HCT116 (cell line): ENCODE results near the gene ADGRG1. TPM values are rescaled to one million over a fixed set of nuclear protein-coding genes. Genes with fewer than 3 reads are reported as not detected.

Experiments
- ATAC-seq: fragments of 200-7000 bp; cut with Tn5 transposase; 2 replicates; pipeline ENCODE4 v1.9.1; 2020; ENCODE audit warnings: mild to moderate bottlenecking, moderate library complexity
- BruUV-seq: library from RNA; stranded (reverse); fragments of 400-500 nt; replicated peaks from 2 replicates; lab custom pipeline; 2021; lab: Mats Ljungman, UMichigan
- CTCF ChIA-PET: fragments of 300-600 bp; sonication (Branson Sonifier 250); formaldehyde crosslinking; loops from one replicate; lab custom pipeline; 2021; ENCODE audit warnings: antibody characterized with exemption; lab: Charles Lee
- POLR2A ChIA-PET: fragments of 300-600, 350-600 bp; sonication (Branson Sonifier 250); formaldehyde crosslinking; loops from one replicate; lab custom pipeline; 2021; ENCODE audit warnings: antibody characterized with exemption; lab: Charles Lee
- RAD21 ChIA-PET, 2 experiments: fragments of 300-600 bp; sonication (Branson Sonifier 250); formaldehyde crosslinking; loops; one replicate each; lab custom pipeline; 2023; ENCODE audit warnings: low total read pairs in 2 of 2; ENCODE audit not compliant: uncharacterized antibody in 2 of 2, unreplicated experiment in 2 of 2, low non-redundant PET in 1 of 2; lab: Charles Lee
- DNase-seq: peaks from one replicate; pipeline ENCODE4 v3.0.0-alpha.2; 2010; ENCODE audit warnings: low read depth, low spot score
- H2AFZ ChIP-seq: fragments of 200-600 bp; shearing (Covaris generic), sonication (generic); 2 replicates; pipeline ENCODE4 v1.6.1; 2017; ENCODE audit warnings: low read depth, mixed run types, mixed read lengths, antibody characterized with exemption, low read length; ENCODE audit not compliant: poor library complexity, severe bottlenecking
- H3K27ac ChIP-seq: 2 replicates; pipeline ENCODE4 v1.5.1; 2012; ENCODE audit warnings: low read depth, low read length
- H3K27me3 ChIP-seq: fragments of 200-600 bp; sonication (generic); 2 replicates; pipeline ENCODE4 v1.6.1; 2016; ENCODE audit warnings: mixed run types, low read length, mixed read lengths; ENCODE audit not compliant: insufficient read depth
- H3K36me3 ChIP-seq, 2 experiments: fragments of 200-500 bp in 1 of 2; fragments of 200-600 bp in 1 of 2; sonication (Bioruptor generic) in 1 of 2; sonication (generic) in 1 of 2; 2 replicates each; pipeline versions ENCODE4 v1.5.1 to v1.6.1; 2014 to 2016; ENCODE audit warnings: low read length in 2 of 2, inconsistent platforms in 1 of 2, mixed read lengths in 1 of 2, mixed run types in 1 of 2; ENCODE audit not compliant: insufficient read depth in 2 of 2, control insufficient read depth in 1 of 2
- H3K4me1 ChIP-seq, 2 experiments: fragments of 200-600 bp in 1 of 2; sonication (generic) in 1 of 2; 2 replicates each; pipeline versions ENCODE4 v1.5.1 to v1.6.1; 2012 to 2017; ENCODE audit warnings: low read length in 2 of 2, inconsistent platforms in 1 of 2, mild to moderate bottlenecking in 1 of 2, mixed read lengths in 1 of 2, mixed run types in 1 of 2, moderate library complexity in 1 of 2; ENCODE audit not compliant: insufficient read depth in 2 of 2, control insufficient read depth in 1 of 2
- H3K4me2 ChIP-seq: fragments of 200-600 bp; sonication (generic); 2 replicates; pipeline ENCODE4 v1.6.1; 2017; ENCODE audit warnings: mixed run types, low read length, mixed read lengths
- H3K4me3 ChIP-seq, 2 experiments: fragments of 200-600 bp in 1 of 2; sonication (generic) in 1 of 2; replicated peaks in 1 of 2; 2 replicates each; pipeline ENCODE4 v1.5.1; 2011 to 2016; ENCODE audit warnings: low read length in 2 of 2, control low read depth in 1 of 2, low read depth in 1 of 2, mild to moderate bottlenecking in 1 of 2, mixed read lengths in 1 of 2, mixed run types in 1 of 2
- H3K79me2 ChIP-seq: fragments of 200-600 bp; sonication (generic); 2 replicates; pipeline ENCODE4 v1.6.1; 2017; ENCODE audit warnings: mild to moderate bottlenecking, mixed run types, low read length, moderate library complexity, mixed read lengths; ENCODE audit not compliant: insufficient read depth
- H3K9ac ChIP-seq: fragments of 200-600 bp; sonication (generic); 2 replicates; pipeline ENCODE4 v1.6.1; 2016; ENCODE audit warnings: low read length, mixed read lengths
- H3K9me2 ChIP-seq: fragments of 200-600 bp; sonication (generic), shearing (Covaris generic); 2 replicates; pipeline ENCODE4 v1.6.1; 2017; ENCODE audit warnings: mixed run types, mild to moderate bottlenecking, moderate library complexity; ENCODE audit not compliant: insufficient read depth
- H3K9me3 ChIP-seq, 2 experiments: fragments of 200-500 bp in 1 of 2; fragments of 200-600 bp in 1 of 2; sonication (Bioruptor generic) in 1 of 2; sonication (generic) in 1 of 2; 2 replicates each; pipeline ENCODE4 v1.6.1; 2014 to 2017; ENCODE audit warnings: low read length in 2 of 2, mixed read lengths in 2 of 2, inconsistent platforms in 1 of 2, low read depth in 1 of 2, mild to moderate bottlenecking in 1 of 2, mixed run types in 1 of 2, moderate library complexity in 1 of 2; ENCODE audit not compliant: control insufficient read depth in 1 of 2, insufficient read depth in 1 of 2
- H4K20me1 ChIP-seq: fragments of 200-600 bp; sonication (generic), shearing (Covaris generic); 2 replicates; pipeline ENCODE4 v1.6.1; 2017; ENCODE audit warnings: mixed run types, mild to moderate bottlenecking, moderate library complexity; ENCODE audit not compliant: insufficient read depth
- ATF3 ChIP-seq: IDR thresholded peaks from 2 replicates; pipeline ENCODE4 v1.6.1; 2012
- CBX3 ChIP-seq: IDR thresholded peaks from 2 replicates; pipeline ENCODE4 v1.6.1; 2012; ENCODE audit warnings: low read depth
- CEBPB ChIP-seq: IDR thresholded peaks from 2 replicates; pipeline ENCODE4 v1.6.1; 2012; ENCODE audit warnings: low read depth
- EGR1 ChIP-seq: IDR thresholded peaks from 2 replicates; pipeline ENCODE4 v1.6.1; 2012; ENCODE audit warnings: low read depth
- ELF1 ChIP-seq: IDR thresholded peaks from 2 replicates; pipeline ENCODE4 v1.6.1; 2012; ENCODE audit warnings: low read depth, borderline replicate concordance
- EZH2 ChIP-seq: fragments of 200-600 bp; sonication (generic); IDR thresholded peaks from 2 replicates; pipeline ENCODE4 v1.6.1; 2017; ENCODE audit warnings: antibody characterized with exemption, mixed run types
- EZH2phosphoT487 ChIP-seq: fragments of 200-600 bp; IDR thresholded peaks from 2 replicates; pipeline ENCODE4 v1.6.1; 2018; ENCODE audit warnings: antibody characterized with exemption, borderline replicate concordance
- FOSL1 ChIP-seq: IDR thresholded peaks from 2 replicates; pipeline ENCODE4 v1.6.1; 2012; ENCODE audit warnings: low read depth
- POLR2A ChIP-seq: IDR thresholded peaks from 2 replicates; pipeline ENCODE4 v1.7.0; 2011; ENCODE audit warnings: borderline replicate concordance; ENCODE audit not compliant: insufficient read depth, insufficient read length; ENCODE audit errors: extremely low read depth
- POLR2AphosphoS5 ChIP-seq: IDR thresholded peaks from 2 replicates; pipeline ENCODE4 v1.6.1; 2011; ENCODE audit warnings: mild to moderate bottlenecking, low read depth, low read length, moderate library complexity
- RAD21 ChIP-seq: IDR thresholded peaks from 2 replicates; pipeline ENCODE4 v1.6.1; 2012; ENCODE audit warnings: low read depth, mild to moderate bottlenecking
- SIN3A ChIP-seq: IDR thresholded peaks from 2 replicates; pipeline ENCODE4 v1.6.1; 2012; ENCODE audit warnings: low read depth
- SRF ChIP-seq: IDR thresholded peaks from 2 replicates; pipeline ENCODE4 v1.6.1; 2012; ENCODE audit warnings: low read depth
- YY1 ChIP-seq: IDR thresholded peaks from 2 replicates; pipeline ENCODE4 v1.6.1; 2011; ENCODE audit warnings: low read length, low read depth, moderate library complexity, mild to moderate bottlenecking; ENCODE audit not compliant: insufficient replicate concordance; ENCODE audit errors: extremely low read depth
- ZFX ChIP-seq: fragments of 450-650 bp; IDR thresholded peaks from 2 replicates; pipeline ENCODE4 v1.6.1; 2017
- ZNF274 ChIP-seq: fragments of 200-500 bp; sonication (Bioruptor generic); IDR thresholded peaks from 2 replicates; pipeline ENCODE4 v1.6.1; 2014; ENCODE audit warnings: mild to moderate bottlenecking, low read depth, low read length, inconsistent platforms
- intact Hi-C: fragments of 100-400 bp; cut with micrococcal nuclease; formaldehyde crosslinking; loops from 2 replicates; pipeline ENCODE4 v1.10.0; 2022
- total RNA-seq: library from RNA; stranded (reverse); gene quantifications from one replicate; pipeline ENCODE4 v1.2.1, GENCODE V29; 2021; ENCODE audit not compliant: unreplicated experiment
- TF ChIP-seq, protein P1 (sequence below): IDR thresholded peaks from 2 replicates; pipeline ENCODE4 v1.6.1; 2012; ENCODE audit warnings: low read depth
- TF ChIP-seq, protein P2 (sequence below): IDR thresholded peaks from 2 replicates; pipeline ENCODE4 v1.6.1; 2011; ENCODE audit warnings: mild to moderate bottlenecking, low read length, moderate library complexity; ENCODE audit not compliant: insufficient replicate concordance; ENCODE audit errors: extremely low read depth

ADGRG1 gene
- total RNA-seq, 1 experiment from 2014 or later, result 36.4 TPM

- Histone ChIP-seq H3K36me3 (no peaks in the 10 kb centered on the region), H3K79me2 (no peaks in the 10 kb centered on the region), H4K20me1 (no peaks in the 10 kb centered on the region), H3K27me3 (no peaks in the 10 kb centered on the region), H3K9me2 (no peaks in the 10 kb centered on the region), H3K27ac (peak overlapping the region; percentile 45; the same call in 1 of the 2 replicates), H3K4me1 (peaks cover 30 to 61% of the 10 kb centered on the region in 2 experiments), H2AFZ (no peak overlapping the region), H3K9ac (peak overlapping the region; percentile 28; the same call in 1 of the 2 replicates), H3K4me3 (peak overlapping the region; percentile 26 to 32), H3K9me3 (no peaks in the 10 kb centered on the region), H3K4me2 (peak overlapping the region; percentile 76)
- DNase-seq (no peak), ATAC-seq (no peak)
- CTCF ChIA-PET, result interaction anchor here (0.5 to 1.1 kb wide), 3 partner anchors 9 to 465 kb away, joined by 4 to 8 read pairs (median 4); no protein-coding TSS in a partner anchor
- no TSS peak for BruUV-seq
- TF ChIP-seq EGR1 (no peak), ATF3 (no peak), POLR2A (no peak), EZH2phosphoT487 (no peak), FOSL1 (no peak), CEBPB (no peak), SRF (no peak), ZNF274 (no peak), ELF1 (no peak), CBX3 (no peak), YY1 (no peak), SIN3A (no peak), POLR2AphosphoS5 (no peak), RAD21 (no peak), ZFX (no peak), EZH2 (no peak)
- TF ChIP-seq, protein P1, sequence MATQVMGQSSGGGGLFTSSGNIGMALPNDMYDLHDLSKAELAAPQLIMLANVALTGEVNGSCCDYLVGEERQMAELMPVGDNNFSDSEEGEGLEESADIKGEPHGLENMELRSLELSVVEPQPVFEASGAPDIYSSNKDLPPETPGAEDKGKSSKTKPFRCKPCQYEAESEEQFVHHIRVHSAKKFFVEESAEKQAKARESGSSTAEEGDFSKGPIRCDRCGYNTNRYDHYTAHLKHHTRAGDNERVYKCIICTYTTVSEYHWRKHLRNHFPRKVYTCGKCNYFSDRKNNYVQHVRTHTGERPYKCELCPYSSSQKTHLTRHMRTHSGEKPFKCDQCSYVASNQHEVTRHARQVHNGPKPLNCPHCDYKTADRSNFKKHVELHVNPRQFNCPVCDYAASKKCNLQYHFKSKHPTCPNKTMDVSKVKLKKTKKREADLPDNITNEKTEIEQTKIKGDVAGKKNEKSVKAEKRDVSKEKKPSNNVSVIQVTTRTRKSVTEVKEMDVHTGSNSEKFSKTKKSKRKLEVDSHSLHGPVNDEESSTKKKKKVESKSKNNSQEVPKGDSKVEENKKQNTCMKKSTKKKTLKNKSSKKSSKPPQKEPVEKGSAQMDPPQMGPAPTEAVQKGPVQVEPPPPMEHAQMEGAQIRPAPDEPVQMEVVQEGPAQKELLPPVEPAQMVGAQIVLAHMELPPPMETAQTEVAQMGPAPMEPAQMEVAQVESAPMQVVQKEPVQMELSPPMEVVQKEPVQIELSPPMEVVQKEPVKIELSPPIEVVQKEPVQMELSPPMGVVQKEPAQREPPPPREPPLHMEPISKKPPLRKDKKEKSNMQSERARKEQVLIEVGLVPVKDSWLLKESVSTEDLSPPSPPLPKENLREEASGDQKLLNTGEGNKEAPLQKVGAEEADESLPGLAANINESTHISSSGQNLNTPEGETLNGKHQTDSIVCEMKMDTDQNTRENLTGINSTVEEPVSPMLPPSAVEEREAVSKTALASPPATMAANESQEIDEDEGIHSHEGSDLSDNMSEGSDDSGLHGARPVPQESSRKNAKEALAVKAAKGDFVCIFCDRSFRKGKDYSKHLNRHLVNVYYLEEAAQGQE, result no peak
- TF ChIP-seq, protein P2, sequence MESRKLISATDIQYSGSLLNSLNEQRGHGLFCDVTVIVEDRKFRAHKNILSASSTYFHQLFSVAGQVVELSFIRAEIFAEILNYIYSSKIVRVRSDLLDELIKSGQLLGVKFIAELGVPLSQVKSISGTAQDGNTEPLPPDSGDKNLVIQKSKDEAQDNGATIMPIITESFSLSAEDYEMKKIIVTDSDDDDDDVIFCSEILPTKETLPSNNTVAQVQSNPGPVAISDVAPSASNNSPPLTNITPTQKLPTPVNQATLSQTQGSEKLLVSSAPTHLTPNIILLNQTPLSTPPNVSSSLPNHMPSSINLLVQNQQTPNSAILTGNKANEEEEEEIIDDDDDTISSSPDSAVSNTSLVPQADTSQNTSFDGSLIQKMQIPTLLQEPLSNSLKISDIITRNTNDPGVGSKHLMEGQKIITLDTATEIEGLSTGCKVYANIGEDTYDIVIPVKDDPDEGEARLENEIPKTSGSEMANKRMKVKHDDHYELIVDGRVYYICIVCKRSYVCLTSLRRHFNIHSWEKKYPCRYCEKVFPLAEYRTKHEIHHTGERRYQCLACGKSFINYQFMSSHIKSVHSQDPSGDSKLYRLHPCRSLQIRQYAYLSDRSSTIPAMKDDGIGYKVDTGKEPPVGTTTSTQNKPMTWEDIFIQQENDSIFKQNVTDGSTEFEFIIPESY, result no peak
- RAD21 ChIA-PET, result no interaction called here
- intact Hi-C loops, result no loop called here
- POLR2A ChIA-PET, result interaction anchor here (1.1 kb wide), 1 partner anchor 9 kb away, joined by 6 read pairs; no protein-coding TSS in a partner anchor
Observed at GRCh38 chr16:57628783-57629293, 408 bp downstream of the ADGRG1 start.
